Activated T-cell treated with anti-CD3 and anti-CD28 coated beads, Interleukin-2, amount 50 U/mL, for 24 hours (primary cell): ENCODE data around the gene SLC12A6.

ENCODE experiments used
- DNase-seq: peaks from one replicate; pipeline ENCODE4 v3.0.0-alpha.2; 2020
- H3K27ac Mint-ChIP-seq: 2 replicates; pipeline ENCODE4 v1.8.0; 2020; ENCODE audit warnings: mild to moderate bottlenecking, mixed read lengths
- H3K27me3 Mint-ChIP-seq: 2 replicates; pipeline ENCODE4 v1.8.0; 2020; ENCODE audit warnings: mixed read lengths
- H3K36me3 Mint-ChIP-seq: 2 replicates; pipeline ENCODE4 v1.8.0; 2020; ENCODE audit warnings: low read depth, mixed read lengths
- H3K4me1 Mint-ChIP-seq: 2 replicates; pipeline ENCODE4 v1.8.0; 2020; ENCODE audit warnings: low read depth, mixed read lengths
- H3K4me3 Mint-ChIP-seq: 2 replicates; pipeline ENCODE4 v1.8.0; 2020; ENCODE audit warnings: mild to moderate bottlenecking, moderate library complexity, mixed read lengths
- H3K9me3 Mint-ChIP-seq: 2 replicates; pipeline ENCODE4 v1.8.0; 2020; ENCODE audit warnings: mixed read lengths

Gene SLC12A6

GRCh38 chr15:34185666-34186065, 151.9 kb downstream of the SLC12A6 start:
- Mint-ChIP-seq H3K9me3 (no peaks in the 10 kb centered on the region), H3K4me1 (peaks cover 17% of the 10 kb centered on the region), H3K36me3 (peaks cover 32% of the 10 kb centered on the region), H3K27ac (no peak overlapping the region), H3K4me3 (no peak overlapping the region), H3K27me3 (no peaks in the 10 kb centered on the region)
- DNase-seq = no peak

- Mint-ChIP-seq H3K9me3 (peaks cover 3% of the 10 kb centered on the region), H3K27ac (no peak overlapping the region), H3K4me1 (peaks cover 10% of the 10 kb centered on the region), H3K4me3 (no peak overlapping the region), H3K27me3 (no peaks in the 10 kb centered on the region), H3K36me3 (peaks cover 42% of the 10 kb centered on the region)
- no peak for DNase-seq
Observed at GRCh38 chr15:34182942-34183341, 154.6 kb downstream of the SLC12A6 start.
